Right lung (tissue), 5 donors: Measurements from ENCODE around the gene DENND4C. TPM values are rescaled to one million over a fixed set of nuclear protein-coding genes. Genes with fewer than 3 reads are reported as not detected.
"Not testable (repeated sequence)": the region's sequence is repeated elsewhere in the genome, so short reads cannot be mapped to it uniquely, and the experiment has no call there.

Source experiments
- DNase-seq, 2 donors: peaks; one replicate each; pipeline ENCODE4 v3.0.0-alpha.2; 2013
- polyA plus RNA-seq, 5 donors: library from polyadenylated mRNA; unstranded; fragments of 120-200 nt; gene quantifications; one replicate each; pipeline versions ENCODE4 v1.2.1 to v1.2.3, GENCODE V29; 2013; ENCODE audit warnings: inconsistent platforms in 1 of 5, low replicate concordance in 1 of 5; ENCODE audit not compliant: insufficient read length in 5 of 5, insufficient read depth in 1 of 5

The DENND4C gene
- polyA plus RNA-seq, 5 donors = 30.9 to 62.3 (median 51.9) TPM

- DNase-seq = not testable (repeated sequence)
These were observed 29.3 kb downstream of the DENND4C start for GRCh38 chr9:19259665-19260255.

- not testable (repeated sequence) for DNase-seq
These were observed 35.1 kb downstream of the DENND4C start for GRCh38 chr9:19265602-19266001.

DNA sequence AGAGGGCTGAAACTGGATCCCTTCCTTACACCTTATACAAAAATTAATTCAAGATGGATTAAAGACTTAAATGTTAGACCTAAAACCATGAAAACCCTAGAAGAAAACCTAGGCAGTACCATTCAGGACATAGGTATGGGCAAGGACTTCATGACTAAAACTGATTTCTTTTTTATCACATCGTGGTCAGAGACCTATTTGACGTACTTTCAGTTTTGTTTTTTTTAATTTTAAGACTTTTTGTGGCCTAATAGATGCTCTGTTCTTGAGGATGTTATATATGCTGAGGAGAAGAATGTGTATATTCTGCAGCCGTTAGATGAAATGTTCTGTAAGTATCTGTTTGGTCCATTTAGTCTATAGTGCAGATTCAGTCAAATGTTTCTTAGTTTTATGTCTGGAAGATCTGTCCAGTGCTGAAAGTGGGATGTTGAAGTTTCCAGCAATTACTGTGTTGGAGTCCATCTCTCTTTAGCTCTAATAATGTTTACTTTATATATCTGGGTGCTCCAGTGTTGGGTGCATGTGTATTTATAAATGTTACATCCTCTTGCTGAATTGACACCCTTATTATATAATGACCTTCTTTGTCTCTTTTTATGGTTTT, 36.4 kb downstream of the DENND4C start:
- DNase-seq = not testable (repeated sequence)

DNA sequence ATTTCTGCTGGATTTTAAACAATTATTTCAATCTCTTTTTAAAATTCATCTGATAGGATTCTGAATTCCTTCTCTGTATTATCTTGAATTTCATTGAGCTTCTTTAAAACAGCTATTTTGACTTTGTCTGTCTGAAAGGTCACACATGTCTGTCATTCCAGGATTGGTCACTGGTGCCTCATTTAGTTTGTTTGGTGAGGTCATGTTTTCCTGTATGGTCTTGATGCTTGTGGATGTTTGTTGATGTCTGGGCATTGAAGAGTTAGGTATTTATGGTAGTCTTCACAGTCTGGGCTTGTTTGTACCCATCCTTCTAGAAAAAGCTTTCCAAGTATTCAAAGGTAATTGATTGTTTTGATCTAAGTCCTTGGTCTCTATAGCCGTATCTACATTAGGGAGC, 39.1 kb downstream of the DENND4C start:
- no peak for DNase-seq

GRCh38 chr9:19270421-19270949, 40.0 kb downstream of the DENND4C start:
- no peak for DNase-seq

DNA sequence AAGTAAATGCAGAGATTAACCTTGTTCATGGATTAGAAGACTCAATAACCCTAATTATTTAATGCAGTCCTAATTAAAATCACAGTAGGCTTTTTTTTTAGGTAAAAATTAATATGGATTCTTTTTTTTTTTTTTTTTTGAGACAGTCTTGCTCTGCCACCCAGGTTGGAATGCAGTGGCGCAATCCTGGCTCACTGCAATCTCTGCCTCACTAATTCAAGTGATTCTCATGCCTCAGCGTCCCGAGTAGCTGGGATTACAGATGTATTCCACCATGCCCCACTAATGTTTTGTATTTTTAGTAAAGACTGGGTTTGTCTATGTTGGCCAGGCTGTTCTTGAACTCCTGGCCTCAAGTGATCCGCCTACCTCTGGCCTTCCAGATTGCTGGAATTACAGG, 40.6 kb downstream of the DENND4C start:
- no peak for DNase-seq

DNA sequence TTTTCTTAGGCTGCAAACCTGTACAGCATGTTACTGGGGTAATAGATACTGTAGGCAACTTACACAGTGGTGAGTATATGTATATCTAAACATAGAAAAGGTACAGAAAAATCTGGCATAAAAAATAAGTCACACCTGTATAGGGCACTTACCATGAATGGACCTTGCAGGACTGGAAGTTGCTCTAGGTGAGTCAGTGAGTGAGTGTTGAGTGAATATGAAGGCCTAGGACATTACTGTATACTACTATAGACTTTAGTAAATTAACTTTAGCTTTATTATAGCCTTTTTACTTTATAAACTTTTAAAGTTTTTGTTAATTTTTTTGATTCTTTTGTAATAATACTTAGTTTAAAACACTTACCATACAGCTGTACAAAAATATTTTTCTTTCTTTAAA, 51.3 kb downstream of the DENND4C start:
- no peak for DNase-seq

GRCh38 chr9:19283072-19283710, 52.7 kb downstream of the DENND4C start:
- no peak for DNase-seq

- DNase-seq = no peak
These were observed 54.2 kb downstream of the DENND4C start for GRCh38 chr9:19284729-19285128.

DNA sequence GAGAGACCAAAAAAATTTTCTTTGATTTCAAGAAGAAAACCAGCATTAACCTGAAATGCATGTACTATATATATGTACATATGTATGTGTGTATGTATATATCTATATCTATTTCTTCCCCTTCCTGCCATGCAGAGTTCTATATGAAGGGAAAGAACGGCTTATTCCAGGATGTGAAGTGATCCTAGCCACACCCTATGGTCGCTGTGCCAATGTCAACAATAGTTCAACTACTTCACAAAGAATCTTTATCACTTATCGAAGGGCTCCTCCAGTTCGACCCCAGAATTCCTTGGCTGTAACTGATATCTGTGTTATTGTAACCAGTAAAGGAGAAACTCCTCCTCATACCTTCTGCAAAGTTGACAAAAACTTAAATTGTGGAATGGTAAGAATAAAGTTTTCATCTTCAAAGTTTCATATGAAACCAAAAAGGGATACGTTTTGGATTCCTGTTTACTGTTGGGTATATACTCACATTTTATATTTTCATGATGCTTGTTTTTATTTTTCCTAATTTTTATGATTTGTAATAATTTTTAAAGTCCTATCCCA, 56.2 kb downstream of the DENND4C start:
- DNase-seq = peak in 1 of 2 donors; percentile 2

GRCh38 chr9:19288081-19288480, 57.6 kb downstream of the DENND4C start:
- no peak for DNase-seq

GRCh38 chr9:19290103-19290502, 59.6 kb downstream of the DENND4C start:
- DNase-seq = no peak

DNA sequence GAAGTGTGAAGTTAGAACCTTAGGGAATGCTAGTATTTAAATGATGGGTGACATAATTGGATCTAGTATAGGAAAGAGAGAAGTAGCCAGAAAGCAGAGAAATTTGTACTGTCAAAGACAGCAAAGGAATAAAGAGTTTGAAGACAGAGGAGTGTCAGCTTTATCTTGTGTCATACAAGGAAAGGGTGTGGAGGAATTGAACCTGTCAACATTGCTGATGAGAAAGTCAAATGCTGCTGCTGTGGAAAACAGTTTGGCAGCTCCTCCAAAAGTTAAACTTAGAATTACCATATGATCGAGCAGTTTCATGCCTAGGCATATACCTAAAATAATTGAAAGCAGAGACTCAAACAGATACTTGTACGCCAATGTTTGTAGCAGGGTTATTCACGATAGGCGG, 63.7 kb downstream of the DENND4C start:
- no peak for DNase-seq

- DNase-seq = no peak
These were observed 68.0 kb downstream of the DENND4C start for GRCh38 chr9:19298436-19299000.

DNA sequence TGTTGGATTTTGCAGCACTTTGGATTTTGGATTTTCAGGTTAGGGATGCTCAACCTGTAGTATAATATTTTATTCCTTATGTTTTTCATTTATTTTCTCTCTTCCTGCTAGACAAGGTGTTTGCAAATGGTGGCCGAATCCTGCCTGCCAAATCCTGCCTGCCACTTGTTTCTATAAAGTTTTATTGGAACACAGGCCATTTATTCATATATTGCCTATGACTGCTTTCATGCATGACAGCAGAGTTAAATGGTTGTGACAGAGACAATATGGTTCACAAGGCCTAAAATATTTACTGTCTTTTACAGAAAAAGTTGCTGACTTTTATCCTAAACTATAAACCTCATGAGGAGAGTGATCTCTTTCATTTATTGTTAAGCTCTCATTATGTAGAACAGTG, 72.7 kb downstream of the DENND4C start:
- no peak for DNase-seq

GRCh38 chr9:19306568-19306967, 76.1 kb downstream of the DENND4C start:
- DNase-seq = no peak

- DNase-seq = no peak
These were observed 79.8 kb downstream of the DENND4C start for GRCh38 chr9:19310246-19310645.

DNA sequence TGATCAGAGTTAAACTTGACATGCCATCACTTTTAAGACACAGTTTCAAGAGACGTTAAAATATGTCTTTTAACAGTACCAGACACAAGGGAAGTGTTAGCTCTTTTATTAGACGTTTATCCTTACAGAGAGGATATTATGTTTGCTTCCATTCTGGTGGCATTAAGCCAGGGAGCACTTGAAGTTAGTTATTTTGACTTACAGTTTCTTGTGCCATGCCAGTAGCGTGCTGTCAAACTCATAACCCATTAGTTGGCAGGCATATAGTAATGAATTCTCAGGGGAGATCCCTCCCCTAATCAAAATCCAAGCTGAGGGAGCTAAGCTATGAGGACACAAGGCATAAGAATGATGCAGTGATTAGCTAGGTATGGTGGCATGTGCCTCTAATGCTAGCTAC, 83.1 kb downstream of the DENND4C start:
- DNase-seq = no peak

- no peak for DNase-seq
These were observed 90.0 kb downstream of the DENND4C start for GRCh38 chr9:19320495-19320894.

DNA sequence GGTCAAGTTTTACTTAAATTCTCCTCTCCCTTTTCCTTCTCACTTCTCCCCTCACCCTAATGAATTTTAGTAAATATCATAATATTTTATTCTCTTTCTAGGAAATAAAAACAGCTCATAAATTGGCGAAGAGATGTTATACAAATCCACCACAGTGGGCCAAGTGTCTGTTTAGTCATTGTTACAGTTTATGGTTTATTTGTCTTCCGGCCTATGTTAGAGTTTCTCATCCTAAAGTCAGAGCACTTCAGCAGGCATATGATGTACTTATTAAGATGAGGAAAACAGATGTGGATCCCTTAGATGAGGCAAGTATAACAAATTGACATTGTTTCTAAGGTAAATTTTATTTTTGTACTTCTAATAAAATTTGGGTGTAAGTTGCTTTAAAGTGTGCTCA, 101.4 kb downstream of the DENND4C start:
- DNase-seq = no peak

- DNase-seq = no peak
These were observed 105.7 kb downstream of the DENND4C start for GRCh38 chr9:19336166-19336565.

DNA sequence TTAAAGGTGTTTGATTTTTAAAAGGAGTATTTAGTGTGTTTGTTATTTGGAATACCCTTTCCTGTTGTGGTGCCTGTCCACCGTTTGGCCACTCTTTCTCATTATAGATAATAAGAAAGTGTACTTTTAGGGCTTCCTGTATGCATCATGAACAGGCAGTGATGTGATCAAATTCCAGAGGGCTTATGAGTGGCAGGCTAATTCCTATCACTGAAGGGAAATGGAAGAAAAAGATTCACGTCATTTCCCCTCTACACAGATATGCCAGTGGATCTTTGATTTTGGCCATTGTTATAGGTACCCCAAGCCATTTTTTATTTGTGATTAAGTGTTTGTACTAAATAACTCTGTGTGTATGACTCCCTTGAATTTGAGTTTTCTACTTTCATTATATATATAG, 112.5 kb downstream of the DENND4C start:
- DNase-seq = no peak

GRCh38 chr9:19358701-19359100, 128.2 kb downstream of the DENND4C start:
- no peak for DNase-seq
